Mammary epithelial cell (primary cell): ENCODE results near the gene GNS.

Experiments
- EZH2 ChIP-seq: IDR thresholded peaks from 2 replicates; pipeline ENCODE4 v1.6.1; 2012; ENCODE audit warnings: low read length, inconsistent platforms, borderline replicate concordance
- TF ChIP-seq, protein P1 (sequence below), 2 donors: IDR thresholded peaks in 1 of 2; conservative IDR thresholded peaks in 1 of 2; 2 replicates each; pipeline ENCODE4 v1.5.1; 2011 to 2012; ENCODE audit warnings: inconsistent platforms in 2 of 2, low read length in 2 of 2, mild to moderate bottlenecking in 2 of 2, control low read depth in 1 of 2, low read depth in 1 of 2; ENCODE audit not compliant: insufficient read depth in 1 of 2; ENCODE audit errors: extremely low read depth in 1 of 2

GRCh38 chr12:64707362-64707761, 51.8 kb downstream of the GNS start:
- no peak for TF ChIP-seq EZH2
- TF ChIP-seq, protein P1, sequence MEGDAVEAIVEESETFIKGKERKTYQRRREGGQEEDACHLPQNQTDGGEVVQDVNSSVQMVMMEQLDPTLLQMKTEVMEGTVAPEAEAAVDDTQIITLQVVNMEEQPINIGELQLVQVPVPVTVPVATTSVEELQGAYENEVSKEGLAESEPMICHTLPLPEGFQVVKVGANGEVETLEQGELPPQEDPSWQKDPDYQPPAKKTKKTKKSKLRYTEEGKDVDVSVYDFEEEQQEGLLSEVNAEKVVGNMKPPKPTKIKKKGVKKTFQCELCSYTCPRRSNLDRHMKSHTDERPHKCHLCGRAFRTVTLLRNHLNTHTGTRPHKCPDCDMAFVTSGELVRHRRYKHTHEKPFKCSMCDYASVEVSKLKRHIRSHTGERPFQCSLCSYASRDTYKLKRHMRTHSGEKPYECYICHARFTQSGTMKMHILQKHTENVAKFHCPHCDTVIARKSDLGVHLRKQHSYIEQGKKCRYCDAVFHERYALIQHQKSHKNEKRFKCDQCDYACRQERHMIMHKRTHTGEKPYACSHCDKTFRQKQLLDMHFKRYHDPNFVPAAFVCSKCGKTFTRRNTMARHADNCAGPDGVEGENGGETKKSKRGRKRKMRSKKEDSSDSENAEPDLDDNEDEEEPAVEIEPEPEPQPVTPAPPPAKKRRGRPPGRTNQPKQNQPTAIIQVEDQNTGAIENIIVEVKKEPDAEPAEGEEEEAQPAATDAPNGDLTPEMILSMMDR (conservative IDR thresholded peaks at IDR 0.05 in 1 of 2, IDR thresholded peaks at IDR 0.05 in 1 of 2; ENCODE audit: extremely low read depth in 1 of 2, insufficient read depth in 1 of 2, low read depth in 1 of 2, low read length in 2 of 2), result no peak
